HG02759 (cell line): ENCODE measurements around the gene MUS81.

Experiments
- ATAC-seq: cut with Tn5 transposase; IDR thresholded peaks from one replicate; pipeline ENCODE4 v1.9.1; 2021; ENCODE audit warnings: mild to moderate bottlenecking, moderate library complexity; ENCODE audit not compliant: unreplicated experiment

MUS81 gene

DNA sequence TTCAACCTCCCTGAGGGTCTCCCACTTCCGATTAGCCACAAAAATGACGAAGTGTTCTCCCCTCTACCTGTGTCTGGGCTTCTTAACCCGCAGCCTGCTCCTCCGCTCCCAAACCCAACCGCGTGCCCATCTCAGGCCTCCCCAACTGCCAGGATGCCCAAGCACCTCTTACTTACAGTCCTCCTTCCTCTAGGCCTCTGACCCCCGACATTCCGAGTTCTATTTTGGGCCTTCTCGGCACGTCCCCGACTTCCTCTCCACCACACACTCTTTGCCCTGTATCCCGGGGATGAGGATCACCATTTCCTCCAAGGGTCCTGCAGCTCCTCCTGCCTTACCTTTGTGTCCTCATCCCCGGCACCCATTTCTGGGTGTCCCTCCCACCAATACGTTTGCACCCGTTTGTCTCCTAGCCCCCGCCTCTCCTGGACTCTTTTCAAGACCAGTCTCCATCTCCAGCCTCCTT is 388 bp upstream of the MUS81 start:
- ATAC-seq, result no peak

DNA sequence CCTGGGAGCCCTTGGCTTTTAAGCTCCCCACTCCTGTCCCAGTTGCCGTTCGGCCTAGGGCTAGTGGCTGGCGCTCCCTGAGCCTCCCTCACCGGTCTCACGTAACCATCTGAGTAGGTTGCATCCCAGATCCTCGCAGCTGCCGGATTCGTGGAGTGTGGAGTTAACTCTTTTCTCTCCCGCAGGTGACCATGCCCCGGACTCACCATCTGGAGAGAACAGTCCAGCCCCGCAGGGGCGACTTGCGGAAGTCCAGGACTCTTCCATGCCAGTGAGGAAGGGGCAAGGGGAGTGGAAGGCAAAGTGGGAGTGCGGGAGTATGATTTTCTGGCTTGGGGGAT is 902 bp downstream of the MUS81 start:
- no peak for ATAC-seq

DNA sequence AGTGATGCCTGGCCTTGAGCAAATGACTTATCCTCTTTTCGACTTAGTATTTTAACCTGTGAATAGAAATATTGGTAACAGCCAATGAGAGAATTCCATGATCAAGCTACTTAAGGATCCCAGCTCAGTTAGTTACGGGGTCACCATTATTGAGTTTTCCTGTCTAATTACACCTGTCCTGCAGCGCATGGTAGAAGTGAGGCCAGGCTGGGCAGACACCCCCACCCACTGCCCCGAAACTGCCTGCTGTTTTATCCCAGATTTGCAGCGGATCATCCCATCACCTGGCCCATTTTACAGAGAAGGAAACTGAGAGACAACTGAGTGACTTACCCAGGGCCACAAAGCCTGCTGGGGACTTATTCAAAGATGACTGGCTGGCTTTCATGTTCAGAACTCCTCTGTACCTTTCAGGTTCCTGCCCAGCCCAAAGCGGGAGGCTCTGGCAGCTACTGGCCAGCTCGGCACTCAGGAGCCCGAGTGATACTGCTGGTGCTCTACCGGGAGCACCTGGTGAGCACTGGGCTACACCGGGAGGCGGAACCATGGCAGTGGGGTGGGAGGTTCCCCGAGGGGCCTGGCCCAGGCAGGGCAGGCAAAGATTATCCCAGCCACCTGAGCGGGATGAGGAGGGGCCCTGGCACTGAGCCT is 1.4 kb downstream of the MUS81 start:
- ATAC-seq, result no peak

DNA sequence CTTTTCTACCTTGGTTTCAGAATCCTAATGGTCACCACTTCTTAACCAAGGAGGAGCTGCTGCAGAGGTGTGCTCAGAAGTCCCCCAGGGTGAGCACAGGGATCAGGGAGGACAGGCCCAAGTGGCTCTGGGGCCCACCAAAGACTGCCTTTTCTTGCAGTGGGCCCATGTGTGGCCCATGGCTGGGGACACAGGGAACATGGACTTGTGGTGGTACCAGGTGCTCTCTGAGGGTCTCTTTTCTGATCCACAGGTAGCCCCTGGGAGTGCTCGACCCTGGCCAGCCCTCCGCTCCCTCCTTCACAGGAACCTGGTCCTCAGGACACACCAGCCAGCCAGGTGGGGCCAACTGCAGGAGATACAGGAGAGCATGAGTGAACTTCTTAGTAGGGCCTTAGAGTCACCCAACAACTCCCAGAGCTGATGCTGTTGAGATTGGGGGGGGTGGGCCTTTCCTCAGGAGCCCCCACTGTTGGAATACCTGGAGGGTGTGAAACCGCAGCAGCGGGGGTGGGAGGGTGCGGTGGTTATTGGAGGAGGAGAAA is 2.0 kb downstream of the MUS81 start:
- ATAC-seq, result no peak

DNA sequence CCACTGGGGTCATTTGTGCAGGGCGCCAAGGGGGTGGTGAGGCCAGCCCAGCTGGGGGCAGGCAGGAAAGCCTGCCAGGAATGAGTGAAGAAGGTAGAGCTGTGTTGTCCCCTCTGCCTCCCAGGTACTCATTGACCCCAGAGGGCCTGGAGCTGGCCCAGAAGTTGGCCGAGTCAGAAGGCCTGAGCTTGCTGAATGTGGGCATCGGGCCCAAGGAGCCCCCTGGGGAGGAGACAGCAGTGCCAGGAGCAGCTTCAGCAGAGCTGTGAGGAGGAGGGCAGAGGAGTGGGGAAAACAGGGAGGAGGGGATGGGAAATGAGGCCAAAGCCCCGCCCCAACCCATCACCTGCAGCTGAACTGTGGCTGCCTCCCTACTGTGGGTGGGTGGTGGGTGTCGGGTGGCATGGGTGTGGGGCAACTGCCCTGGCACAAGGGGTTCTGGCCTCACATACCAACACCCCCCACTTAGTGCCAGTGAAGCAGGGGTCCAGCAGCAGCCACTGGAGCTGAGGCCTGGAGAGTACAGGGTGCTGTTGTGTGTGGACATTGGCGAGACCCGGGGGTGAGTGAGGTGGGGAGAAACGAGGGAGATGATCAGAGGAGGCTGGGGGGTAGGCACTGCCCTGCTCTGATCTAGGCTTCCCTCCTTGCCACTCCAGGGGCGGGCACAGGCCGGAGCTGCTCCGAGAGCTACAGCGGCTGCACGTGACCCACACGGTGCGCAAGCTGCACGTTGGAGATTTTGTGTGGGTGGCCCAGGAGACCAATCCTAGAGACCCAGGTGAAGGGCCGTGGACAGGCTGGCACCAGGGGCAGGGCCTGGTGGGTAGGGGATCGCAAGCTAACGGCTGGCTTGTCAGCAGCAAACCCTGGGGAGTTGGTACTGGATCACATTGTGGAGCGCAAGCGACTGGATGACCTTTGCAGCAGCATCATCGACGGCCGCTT is 3.0 kb downstream of the MUS81 start:
- no peak for ATAC-seq

DNA sequence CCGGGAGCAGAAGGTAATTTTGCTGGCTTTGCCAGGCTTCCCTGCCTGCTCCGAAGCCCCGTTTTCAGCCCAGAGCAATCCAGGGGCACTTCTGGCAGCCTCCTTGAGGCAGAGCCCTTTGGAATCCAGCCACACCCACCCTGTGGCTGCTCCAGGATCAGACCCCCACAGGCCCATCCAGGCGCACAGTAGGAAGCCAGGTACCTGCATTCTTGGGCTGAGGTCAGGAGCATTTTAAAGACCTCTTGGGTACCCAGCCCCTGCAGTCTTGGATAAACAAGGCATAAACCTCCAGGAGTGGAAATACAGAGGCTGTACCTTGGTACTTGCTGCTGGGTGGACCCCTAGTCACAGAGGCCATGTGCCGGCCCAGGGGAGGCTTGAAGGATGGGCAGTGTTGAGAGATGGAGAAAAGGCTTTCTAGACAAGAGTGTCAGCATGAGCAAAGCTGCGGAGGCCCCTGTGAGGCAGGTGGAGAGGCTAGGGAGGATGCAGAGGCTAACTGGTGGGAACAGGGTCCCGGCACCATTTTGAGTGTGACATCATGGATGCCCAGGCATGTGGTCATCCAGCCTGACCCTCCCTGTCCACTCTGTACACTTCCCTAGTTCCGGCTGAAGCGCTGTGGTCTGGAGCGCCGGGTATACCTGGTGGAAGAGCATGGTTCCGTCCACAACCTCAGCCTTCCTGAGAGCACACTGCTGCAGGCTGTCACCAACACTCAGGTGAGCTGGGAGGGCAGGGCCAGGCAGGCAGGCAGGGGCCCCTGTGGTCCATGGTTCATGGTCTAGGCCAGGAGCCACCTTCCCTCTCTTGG is 3.9 kb downstream of the MUS81 start:
- ATAC-seq, result no peak

DNA sequence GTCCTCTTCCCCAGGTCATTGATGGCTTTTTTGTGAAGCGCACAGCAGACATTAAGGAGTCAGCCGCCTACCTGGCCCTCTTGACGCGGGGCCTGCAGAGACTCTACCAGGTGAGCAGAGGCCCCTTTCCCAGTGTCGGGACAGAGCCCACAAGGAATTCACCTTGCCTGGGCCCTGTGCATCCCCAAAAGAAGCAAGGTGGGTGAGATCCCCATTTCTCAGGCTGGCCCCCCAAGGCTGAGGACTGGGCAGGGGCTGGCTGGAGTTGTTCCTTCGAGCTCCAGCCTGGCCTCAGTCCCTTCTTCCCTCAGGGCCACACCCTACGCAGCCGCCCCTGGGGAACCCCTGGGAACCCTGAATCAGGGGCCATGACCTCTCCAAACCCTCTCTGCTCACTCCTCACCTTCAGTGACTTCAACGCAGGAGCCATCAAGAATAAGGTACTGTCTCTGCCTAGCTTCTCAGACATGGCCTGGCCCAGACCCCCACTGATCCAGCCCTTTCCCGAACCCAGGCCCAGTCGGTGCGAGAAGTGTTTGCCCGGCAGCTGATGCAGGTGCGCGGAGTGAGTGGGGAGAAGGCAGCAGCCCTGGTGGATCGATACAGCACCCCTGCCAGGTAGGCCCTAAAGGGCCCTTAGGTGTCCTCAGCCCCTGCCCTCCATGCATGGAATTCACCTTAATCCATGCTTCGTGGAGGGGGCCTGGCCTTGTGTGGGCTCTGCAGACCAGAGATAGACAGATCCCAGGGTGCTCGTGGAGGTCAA is 4.7 kb downstream of the MUS81 start:
- ATAC-seq, result no peak

DNA sequence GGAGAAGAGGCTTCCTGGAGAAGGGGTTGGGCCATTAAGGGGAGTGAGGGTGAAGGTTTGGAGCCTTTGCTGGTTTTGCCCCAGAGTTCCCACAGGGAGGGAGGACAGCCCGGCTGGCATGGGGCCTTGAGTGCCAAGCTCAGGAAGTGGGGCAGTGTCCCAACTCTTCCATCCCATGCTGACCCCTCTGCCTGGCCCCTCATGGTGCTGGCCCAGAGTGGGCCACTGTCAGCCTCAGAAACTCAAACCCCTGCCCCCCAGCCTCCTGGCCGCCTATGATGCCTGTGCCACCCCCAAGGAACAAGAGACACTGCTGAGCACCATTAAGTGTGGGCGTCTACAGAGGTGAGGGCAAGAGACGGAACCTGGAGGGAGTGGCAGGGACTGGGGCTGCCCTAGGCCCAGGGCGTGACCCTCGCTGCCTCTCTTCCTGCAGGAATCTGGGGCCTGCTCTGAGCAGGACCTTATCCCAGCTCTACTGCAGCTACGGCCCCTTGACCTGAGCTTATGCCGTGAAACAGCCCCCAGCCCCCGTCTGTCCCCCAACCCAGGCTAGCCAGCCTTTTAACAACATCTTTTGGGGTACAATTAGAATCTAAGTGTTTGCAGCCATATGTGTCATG is 5.4 kb downstream of the MUS81 start:
- ATAC-seq, result no peak

DNA sequence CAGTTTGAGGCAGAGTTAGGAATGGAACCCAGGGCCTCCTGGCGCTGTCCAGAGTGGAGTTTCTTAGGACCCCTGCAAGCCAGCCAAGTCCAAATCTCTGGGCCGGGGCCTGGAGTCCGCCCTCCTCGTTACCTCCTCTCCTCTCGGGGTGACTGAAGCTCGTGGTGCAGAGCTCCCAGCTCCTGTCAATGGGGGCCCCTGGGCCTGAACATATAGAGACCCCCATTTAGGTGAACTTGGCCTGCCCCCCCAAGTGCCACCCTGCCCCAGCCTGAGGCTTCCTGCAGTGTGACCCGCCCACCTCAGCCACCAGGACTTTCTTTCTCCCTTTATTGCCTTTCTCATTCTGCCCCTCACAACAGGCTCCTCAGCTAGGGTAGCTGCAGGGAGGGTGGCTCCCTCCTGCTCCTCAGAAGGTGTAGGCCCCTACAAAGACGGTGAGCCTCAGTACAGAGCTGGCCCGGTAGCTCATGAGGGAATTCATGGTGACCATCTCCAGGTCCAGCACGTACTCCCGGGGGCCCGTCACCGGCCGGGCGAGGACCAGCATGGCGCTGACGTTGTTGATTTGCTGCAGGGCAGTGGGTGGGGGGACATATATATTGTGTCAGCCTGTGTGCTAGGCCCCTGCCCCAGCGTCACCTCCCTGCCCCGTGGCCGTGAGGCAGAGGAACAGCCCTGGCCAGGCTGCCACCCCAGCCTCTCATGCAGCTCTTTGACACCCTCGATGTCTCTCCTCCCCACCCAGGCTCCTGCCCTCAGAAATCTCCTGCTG is 6.5 kb downstream of the MUS81 start:
- ATAC-seq, result no peak

DNA sequence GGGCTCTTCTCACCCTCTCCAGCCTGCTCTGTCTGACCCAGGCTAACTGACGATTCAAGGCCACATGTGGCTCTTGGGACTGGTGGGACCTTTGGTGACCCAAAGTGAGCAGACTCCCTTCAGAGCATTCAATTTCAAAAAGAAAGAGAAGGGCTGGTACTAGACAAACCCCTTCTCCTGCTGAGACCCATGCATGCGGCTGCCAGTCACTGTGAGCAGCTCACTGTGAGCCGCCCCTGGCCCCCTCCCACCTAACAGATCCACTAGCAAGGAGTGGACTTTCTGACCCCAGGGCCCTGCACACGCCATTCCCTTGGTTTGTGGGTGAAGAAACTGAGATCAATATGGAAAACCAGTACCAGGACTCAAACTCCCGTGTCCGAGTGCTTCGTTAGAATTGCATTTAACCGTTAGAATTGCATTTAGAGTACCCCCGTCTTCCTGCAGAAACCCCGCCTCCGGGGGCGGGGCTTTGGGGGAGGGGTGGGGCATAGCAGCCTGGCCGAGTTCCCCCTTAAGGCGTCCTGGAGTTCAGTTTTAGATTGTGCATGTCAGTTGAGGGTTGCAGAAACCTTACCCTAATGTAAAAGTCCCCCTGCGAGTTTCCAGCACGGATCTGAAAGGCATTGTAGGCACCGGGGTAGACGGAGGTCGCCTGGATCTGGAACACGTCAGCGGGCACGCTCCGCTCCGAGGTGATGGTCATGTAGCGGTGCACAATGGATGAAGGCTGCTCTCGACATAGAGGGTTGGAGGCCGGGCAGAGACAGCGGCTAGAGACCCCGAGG is 7.2 kb downstream of the MUS81 start:
- ATAC-seq, result no peak

DNA sequence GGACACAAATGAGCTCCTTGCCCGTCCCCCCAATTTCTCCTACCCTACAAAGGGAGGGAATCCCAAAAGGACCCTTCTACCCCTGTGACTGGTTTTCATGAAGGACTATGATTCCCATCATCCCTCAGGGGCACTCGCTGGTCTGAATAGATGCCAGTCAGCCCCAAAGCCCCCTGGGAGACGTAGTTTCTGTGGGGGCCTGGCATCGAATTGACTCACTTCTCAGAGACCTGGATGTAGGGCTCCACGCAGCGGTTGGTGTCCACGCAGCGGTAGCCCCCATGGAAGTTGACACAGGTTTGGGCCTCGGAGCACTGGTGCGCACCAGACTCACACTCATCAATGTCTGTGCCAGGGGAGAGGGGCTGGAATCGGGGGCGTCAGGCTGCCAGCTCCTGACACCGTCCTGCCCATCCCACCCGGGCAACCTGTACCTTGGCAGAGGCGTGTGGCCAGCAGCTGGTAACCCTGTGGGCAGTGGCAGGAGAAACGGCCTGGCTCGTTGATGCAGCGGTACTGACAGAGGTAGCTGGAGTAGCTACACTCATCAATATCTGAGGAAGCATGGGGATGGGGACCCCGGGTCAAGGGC is 7.9 kb downstream of the MUS81 start:
- ATAC-seq, result no peak

DNA sequence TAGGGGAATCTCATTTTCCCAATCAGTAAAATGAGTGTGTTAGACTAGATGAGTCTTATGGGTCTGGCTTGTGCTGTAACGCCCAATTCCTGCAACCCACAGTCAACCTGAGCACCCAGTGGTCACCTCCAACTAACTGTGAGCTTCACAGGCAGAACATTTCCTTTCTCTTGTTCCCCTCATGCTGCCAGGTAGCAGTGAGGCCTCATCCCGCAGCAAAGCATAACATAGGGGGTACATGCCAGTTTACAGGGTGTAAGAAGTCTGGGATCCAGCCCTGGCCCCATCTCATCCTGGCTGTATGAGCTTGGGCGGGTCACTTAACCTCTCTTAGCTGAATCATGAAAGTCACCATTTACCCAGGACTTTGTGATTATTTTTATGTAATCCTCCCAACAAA is 8.7 kb downstream of the MUS81 start:
- ATAC-seq, result no peak

DNA sequence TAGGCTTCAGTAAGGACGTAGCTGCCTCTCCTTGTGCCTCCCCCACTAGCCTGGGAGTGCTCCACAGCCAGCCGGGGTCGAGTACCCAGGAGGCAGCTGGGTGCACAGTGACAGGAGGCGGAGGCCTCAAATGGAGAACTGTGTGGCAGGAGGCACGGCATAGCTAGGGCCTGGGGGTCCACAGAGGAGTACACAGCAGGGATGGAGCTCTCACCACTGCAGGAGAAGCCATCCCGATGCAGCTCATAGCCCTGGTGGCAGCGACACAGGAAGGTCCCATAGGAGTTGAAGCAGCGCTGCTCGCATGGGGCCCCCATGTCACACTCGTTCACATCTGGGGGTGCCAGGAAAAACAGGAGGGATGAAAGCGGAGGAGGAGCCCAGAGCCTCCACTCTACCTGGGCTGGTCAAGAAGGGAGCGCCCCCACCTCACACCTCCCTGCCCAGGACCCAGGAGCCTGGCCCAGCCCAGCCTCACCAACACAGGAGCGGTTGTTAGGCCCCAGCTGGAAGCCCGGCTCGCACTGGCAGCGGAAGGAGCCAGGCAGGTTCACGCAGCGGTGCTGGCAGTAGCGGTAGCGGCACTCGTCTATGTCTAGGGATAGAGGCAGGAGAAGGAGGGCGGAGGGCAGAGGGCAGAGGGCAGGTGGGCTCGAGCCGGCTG is 9.5 kb downstream of the MUS81 start:
- ATAC-seq, result no peak

DNA sequence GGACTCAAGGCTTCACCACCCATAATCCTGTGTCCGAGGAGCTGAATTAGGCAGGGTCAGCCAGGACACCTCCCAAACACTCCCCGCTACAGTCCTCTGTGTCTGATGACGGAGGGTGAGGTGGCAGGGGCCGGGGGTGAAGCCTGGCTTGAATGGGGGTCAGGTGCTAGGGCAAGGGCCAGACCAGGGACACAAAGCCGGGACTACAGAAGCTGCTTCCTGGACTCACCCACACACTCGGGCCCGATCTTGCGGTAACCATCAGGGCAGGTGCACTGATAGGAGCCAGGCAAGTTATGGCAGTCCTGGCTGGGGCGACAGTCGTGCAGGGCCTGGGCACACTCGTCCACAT is 10.1 kb downstream of the MUS81 start:
- ATAC-seq, result no peak

DNA sequence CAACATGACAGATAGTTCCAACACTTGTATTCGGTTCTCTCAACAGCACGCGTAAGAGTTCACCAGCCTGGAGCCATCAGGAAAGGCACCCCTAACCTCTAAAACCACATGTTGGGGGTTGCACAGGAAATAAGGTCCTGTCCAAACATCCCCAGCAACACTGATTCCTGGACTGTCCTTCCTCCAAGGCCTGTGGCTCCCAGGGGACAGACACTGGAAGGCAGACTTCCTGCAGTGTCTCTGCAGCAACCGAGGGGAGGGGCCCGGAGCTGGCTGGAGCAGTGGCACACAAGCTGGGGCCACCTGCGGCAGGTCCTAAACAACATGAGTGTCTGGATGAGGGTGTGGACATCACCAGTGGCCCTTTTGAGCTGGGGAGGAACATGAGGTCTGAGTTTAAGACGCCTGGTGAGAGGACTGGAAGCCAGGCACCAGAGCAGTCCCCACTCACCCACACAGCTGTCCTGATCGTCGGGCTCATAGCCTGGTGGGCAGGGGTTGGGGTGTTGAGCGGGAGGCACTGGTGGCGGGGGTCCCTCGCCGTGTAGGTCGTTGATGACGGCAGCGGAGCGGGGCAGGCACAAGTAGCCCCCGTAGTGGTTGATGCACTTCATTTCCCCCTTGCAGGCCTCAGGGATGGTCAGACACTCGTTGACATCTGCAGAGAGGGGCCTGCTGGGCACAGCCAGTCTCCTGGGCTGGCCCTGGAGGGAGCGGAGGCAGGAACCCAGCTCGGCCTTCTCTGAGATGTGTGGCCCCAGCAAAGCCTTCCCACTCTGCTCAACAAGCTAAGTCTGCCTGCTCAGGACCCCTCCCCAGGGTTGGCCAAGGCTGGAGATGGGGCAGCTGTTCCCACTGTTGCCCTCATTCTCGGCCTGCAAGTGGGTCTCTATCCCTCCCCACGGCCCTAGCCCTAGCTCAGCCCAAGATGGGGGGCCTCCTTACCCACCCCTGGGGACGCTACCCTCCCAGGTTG is 10.8 kb downstream of the MUS81 start:
- no peak for ATAC-seq

DNA sequence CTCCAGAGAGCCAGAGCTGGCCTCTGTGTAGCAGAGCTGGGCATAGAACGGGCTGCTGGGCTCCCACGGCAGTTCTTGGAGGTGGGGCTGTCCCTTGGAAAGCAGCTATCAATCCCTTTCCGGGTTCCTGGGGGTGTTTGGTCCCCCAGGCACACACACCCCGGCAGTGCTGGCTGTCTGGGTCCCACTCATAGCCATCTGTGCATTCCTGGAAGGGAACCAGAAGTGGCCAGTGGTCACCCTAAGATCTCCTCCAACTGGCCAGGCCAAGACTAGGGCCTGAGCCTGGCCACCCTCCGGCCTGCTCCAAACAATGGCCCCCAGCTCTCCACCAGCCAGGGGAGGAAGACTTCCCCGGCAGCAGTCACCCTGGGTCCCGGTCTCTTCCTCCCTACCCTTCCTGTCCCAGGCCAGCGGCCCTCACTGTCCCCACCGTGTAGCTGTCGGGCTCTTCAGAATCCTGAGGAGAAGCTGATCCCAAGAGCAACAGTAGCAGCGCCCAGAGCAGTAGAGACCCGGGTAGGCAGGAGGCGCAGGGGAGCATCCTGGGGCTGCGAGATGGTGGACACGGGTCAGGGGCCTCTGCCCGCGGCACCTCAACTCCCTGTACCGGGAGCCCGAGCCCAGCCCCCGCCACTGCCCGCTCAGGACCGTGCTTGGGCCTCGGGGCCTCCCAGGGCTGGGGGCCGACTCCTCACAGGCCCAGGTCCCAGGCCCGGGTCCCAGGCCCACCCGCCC is 11.7 kb downstream of the MUS81 start:
- ATAC-seq, result no peak
